HepG2 (cell line): Measurements from ENCODE around the gene RPL36AL. TPM values are rescaled to one million over a fixed set of nuclear protein-coding genes. Genes with fewer than 3 reads are reported as not detected.
A peak's percentile ranks its signal among the peaks of the same experiment; 100 is the strongest.

Experiments used
- CBFB ChIP-seq: sonication (generic); formaldehyde crosslinking; IDR thresholded peaks from 2 replicates; pipeline ENCODE4 v1.4.0; 2020; ENCODE audit warnings: missing genetic modification reagents
- CHCHD3 ChIP-seq: sonication (generic); formaldehyde crosslinking; IDR thresholded peaks from 2 replicates; pipeline ENCODE4 v1.8.0; 2022; ENCODE audit warnings: mild to moderate bottlenecking, missing genetic modification reagents, moderate library complexity
- FOSL1 ChIP-seq: sonication (generic); formaldehyde crosslinking; IDR thresholded peaks from 2 replicates; pipeline ENCODE4 v1.9.0; 2021; ENCODE audit warnings: missing genetic modification reagents, borderline replicate concordance
- HDAC6 ChIP-seq: fragments of 200-600 bp; sonication (generic); IDR thresholded peaks from 2 replicates; pipeline ENCODE4 v1.7.0; 2017; ENCODE audit warnings: mild to moderate bottlenecking, antibody characterized with exemption, low read length, low read depth
- HOXD1 ChIP-seq: sonication (generic); formaldehyde crosslinking; IDR thresholded peaks from 2 replicates; pipeline ENCODE4 v1.5.0; 2020; ENCODE audit warnings: missing genetic modification reagents
- KAT2B ChIP-seq: fragments of 150-350 bp; IDR thresholded peaks from 2 replicates; pipeline ENCODE4 v1.6.1; 2014; ENCODE audit warnings: low read depth, low read length, borderline replicate concordance
- KAT8 ChIP-seq: IDR thresholded peaks from 2 replicates; pipeline ENCODE4 v1.6.1; 2016; ENCODE audit warnings: missing genetic modification reagents, missing compliant biosample characterization
- KDM1A ChIP-seq: IDR thresholded peaks from 2 replicates; pipeline ENCODE4 v1.6.1; 2016; ENCODE audit warnings: missing compliant biosample characterization
- KLF11 ChIP-seq: IDR thresholded peaks from 2 replicates; pipeline ENCODE4 v1.6.1; 2016; ENCODE audit warnings: missing compliant biosample characterization
- KLF9 ChIP-seq: IDR thresholded peaks from 2 replicates; pipeline ENCODE4 v1.6.1; 2016; ENCODE audit warnings: low read depth
- MAFK ChIP-seq, 2 experiments: IDR thresholded peaks in 1 of 2; conservative IDR thresholded peaks in 1 of 2; 2 replicates each; pipeline ENCODE4 v1.6.1; 2011; ENCODE audit warnings: improper control_type of control experiment in 2 of 2, low read length in 2 of 2
- MLLT10 ChIP-seq: sonication (generic); formaldehyde crosslinking; IDR thresholded peaks from 2 replicates; pipeline ENCODE4 v1.4.0; 2020; ENCODE audit warnings: missing genetic modification reagents
- NCOA1 ChIP-seq: sonication (generic); formaldehyde crosslinking; IDR thresholded peaks from 2 replicates; pipeline ENCODE4 v1.9.0; 2021; ENCODE audit warnings: missing genetic modification reagents
- NR2F2 ChIP-seq: IDR thresholded peaks from 2 replicates; pipeline ENCODE4 v1.6.1; 2012; ENCODE audit warnings: low read depth, inconsistent platforms, borderline replicate concordance
- RCOR2 ChIP-seq: IDR thresholded peaks from 2 replicates; pipeline ENCODE4 v1.6.1; 2016; ENCODE audit warnings: missing biosample characterization, missing genetic modification reagents
- SMAD3 ChIP-seq: sonication (generic); formaldehyde crosslinking; IDR thresholded peaks from 2 replicates; pipeline ENCODE4 v1.4.0; 2020; ENCODE audit warnings: missing genetic modification reagents
- ZFP82 ChIP-seq: sonication (generic); formaldehyde crosslinking; IDR thresholded peaks from 2 replicates; pipeline ENCODE4 v1.5.1; 2020; ENCODE audit warnings: mild to moderate bottlenecking, missing genetic modification reagents, borderline replicate concordance
- ZKSCAN1 ChIP-seq: fragments of 150-350 bp; IDR thresholded peaks from 2 replicates; pipeline ENCODE4 v1.6.1; 2014; ENCODE audit warnings: low read length
- ZMYM2 ChIP-seq: sonication (generic); formaldehyde crosslinking; IDR thresholded peaks from 2 replicates; pipeline ENCODE4 v1.8.0; 2022; ENCODE audit warnings: mild to moderate bottlenecking, missing genetic modification reagents
- ZNF234 ChIP-seq: sonication (generic); formaldehyde crosslinking; conservative IDR thresholded peaks from 2 replicates; pipeline ENCODE4 v1.5.1; 2020; ENCODE audit warnings: mild to moderate bottlenecking, missing genetic modification reagents
- ZNF263 ChIP-seq: sonication (generic); formaldehyde crosslinking; IDR thresholded peaks from 2 replicates; pipeline ENCODE4 v1.4.0; 2020; ENCODE audit warnings: missing genetic modification reagents
- ZNF326 ChIP-seq: sonication (generic); formaldehyde crosslinking; IDR thresholded peaks from 2 replicates; pipeline ENCODE4 v1.4.0; 2020; ENCODE audit warnings: missing genetic modification reagents, borderline replicate concordance
- ZNF432 ChIP-seq: sonication (generic); formaldehyde crosslinking; IDR thresholded peaks from 2 replicates; pipeline ENCODE4 v1.5.0; 2020; ENCODE audit warnings: missing genetic modification reagents, mild to moderate bottlenecking, borderline replicate concordance
- ZNF496 ChIP-seq: sonication (generic); formaldehyde crosslinking; IDR thresholded peaks from 2 replicates; pipeline ENCODE4 v1.8.1; 2023; ENCODE audit warnings: mild to moderate bottlenecking, moderate library complexity, missing genetic modification reagents; ENCODE audit not compliant: insufficient replicate concordance
- ZNF747 ChIP-seq: sonication (generic); formaldehyde crosslinking; IDR thresholded peaks from 2 replicates; pipeline ENCODE4 v1.8.1; 2023; ENCODE audit warnings: missing genetic modification reagents, mild to moderate bottlenecking, borderline replicate concordance
- ZZZ3 ChIP-seq: sonication (generic); formaldehyde crosslinking; IDR thresholded peaks from 2 replicates; pipeline ENCODE4 v1.4.0; 2020; ENCODE audit warnings: missing genetic modification reagents, mild to moderate bottlenecking, borderline replicate concordance
- polyA plus RNA-seq, 8 experiments: library from polyadenylated mRNA; depleted of rRNA in 3 of 8; stranded (reverse) in 7 of 8; unstranded in 1 of 8; fragments of >200 nt; fragmentation: Illumina TruSeq in 4 of 8; extraction: Trizol in 4 of 8; gene quantifications; 2 replicates each; pipeline versions ENCODE4 v1.2.1 to v1.2.3, GENCODE V29; 2011 to 2016; ENCODE audit warnings: low read depth in 4 of 8, missing spikeins in 1 of 8, mixed read lengths in 1 of 8; ENCODE audit not compliant: insufficient read depth in 1 of 8
- total RNA-seq, 5 experiments: library from RNA; depleted of rRNA; stranded (reverse); fragments of >200 nt; fragmentation: Illumina TruSeq; extraction: Trizol; gene quantifications; 2 replicates each; pipeline ENCODE4 v1.2.3, GENCODE V29; 2016; ENCODE audit warnings: low read depth in 1 of 5
- TF ChIP-seq, protein P1 (sequence below): IDR thresholded peaks from 2 replicates; pipeline ENCODE4 v1.6.1; 2018; ENCODE audit warnings: missing genetic modification reagents, mild to moderate bottlenecking, missing compliant biosample characterization
- TF ChIP-seq, protein P2 (sequence below): IDR thresholded peaks from 2 replicates; pipeline ENCODE4 v1.6.1; 2016; ENCODE audit warnings: control low read depth
- TF ChIP-seq, protein P3 (sequence below): sonication (generic); formaldehyde crosslinking; IDR thresholded peaks from 2 replicates; pipeline ENCODE4 v1.4.0; 2020; ENCODE audit warnings: missing genetic modification reagents

The RPL36AL gene
- total and polyA plus RNA-seq, 2 of the 13 experiments (the other 11 are each of a cell fraction or from before 2014, with no cell fraction given), result 90.0 to 294 TPM

DNA sequence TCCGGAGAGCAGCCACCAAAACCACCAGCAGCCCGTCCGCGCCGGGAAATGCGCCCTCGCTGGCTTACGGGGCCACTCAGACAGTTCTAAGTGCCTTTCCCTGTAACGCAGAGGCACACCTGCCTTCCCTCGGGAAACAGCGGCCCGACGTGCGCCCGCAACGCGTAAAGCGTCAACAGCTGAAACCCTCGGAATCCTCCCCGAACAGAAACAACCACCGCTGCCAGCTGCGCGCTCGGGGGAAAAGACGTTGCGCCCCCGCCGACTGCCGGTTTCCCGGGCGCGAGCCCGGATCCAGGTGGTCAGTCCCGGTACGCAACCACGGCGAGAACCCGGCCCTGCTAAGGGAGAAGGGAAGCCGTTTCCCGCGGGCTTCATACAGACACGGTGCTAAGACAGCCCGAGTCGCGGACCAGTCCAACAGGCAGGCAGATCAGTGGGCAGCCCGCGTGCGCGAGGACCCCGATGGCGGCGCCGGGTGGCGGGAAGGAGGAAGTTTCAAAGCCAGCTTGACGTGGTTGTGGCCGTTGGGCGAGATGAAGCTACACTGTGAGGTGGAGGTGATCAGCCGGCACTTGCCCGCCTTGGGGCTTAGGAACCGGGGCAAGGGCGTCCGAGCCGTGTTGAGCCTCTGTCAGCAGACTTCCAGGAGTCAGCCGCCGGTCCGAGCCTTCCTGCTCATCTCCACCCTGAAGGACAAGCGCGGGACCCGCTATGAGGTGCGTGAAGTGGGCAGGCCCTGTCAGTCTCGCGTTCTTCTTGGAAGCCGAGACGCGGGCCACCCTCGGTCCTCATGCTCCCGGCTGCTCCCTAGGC lies 21.7 kb downstream of the RPL36AL start, which contains the start of gene LRR1 (continued):
- TF ChIP-seq, protein P1, sequence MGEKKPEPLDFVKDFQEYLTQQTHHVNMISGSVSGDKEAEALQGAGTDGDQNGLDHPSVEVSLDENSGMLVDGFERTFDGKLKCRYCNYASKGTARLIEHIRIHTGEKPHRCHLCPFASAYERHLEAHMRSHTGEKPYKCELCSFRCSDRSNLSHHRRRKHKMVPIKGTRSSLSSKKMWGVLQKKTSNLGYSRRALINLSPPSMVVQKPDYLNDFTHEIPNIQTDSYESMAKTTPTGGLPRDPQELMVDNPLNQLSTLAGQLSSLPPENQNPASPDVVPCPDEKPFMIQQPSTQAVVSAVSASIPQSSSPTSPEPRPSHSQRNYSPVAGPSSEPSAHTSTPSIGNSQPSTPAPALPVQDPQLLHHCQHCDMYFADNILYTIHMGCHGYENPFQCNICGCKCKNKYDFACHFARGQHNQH, result peak; percentile 63; the same call in 1 of the 2 replicates
- TF ChIP-seq ZNF234 (CRISPR knock-in tag) (peak; percentile 74; the same call in 1 of the 2 replicates), KAT2B (no peak), ZNF496 (CRISPR knock-in tag) (no peak), ZNF747 (CRISPR knock-in tag) (no peak), HDAC6 (no peak; the same call in 1 of the 2 replicates), ZFP82 (CRISPR knock-in tag) (no peak; the same call in 1 of the 2 replicates), ZKSCAN1 (no peak), NCOA1 (peak; percentile 84; the same call in 1 of the 2 replicates), ZZZ3 (CRISPR knock-in tag) (no peak), MAFK (conservative IDR thresholded peaks at IDR 0.05 in 1 of 2, IDR thresholded peaks at IDR 0.05 in 1 of 2; ENCODE audit: low read length in 2 of 2) (no peak), KAT8 (CRISPR knock-in tag) (peak; percentile 88), CHCHD3 (peak; percentile 74; the same call in 1 of the 2 replicates), FOSL1 (no peak), ZNF263 (peak; percentile 71), ZNF432 (CRISPR knock-in tag) (no peak), KLF11 (CRISPR knock-in tag) (peak; percentile 85), SMAD3 (peak; percentile 74), ZNF326 (no peak), RCOR2 (CRISPR knock-in tag) (no peak), CBFB (peak; percentile 78), MLLT10 (no peak), KDM1A (CRISPR knock-in tag) (no peak), NR2F2 (no peak; the same call in 1 of the 2 replicates), HOXD1 (CRISPR knock-in tag) (peak; percentile 45; the same call in 1 of the 2 replicates), KLF9 (no peak), ZMYM2 (CRISPR knock-in tag) (peak; percentile 98)
- TF ChIP-seq, protein P2, sequence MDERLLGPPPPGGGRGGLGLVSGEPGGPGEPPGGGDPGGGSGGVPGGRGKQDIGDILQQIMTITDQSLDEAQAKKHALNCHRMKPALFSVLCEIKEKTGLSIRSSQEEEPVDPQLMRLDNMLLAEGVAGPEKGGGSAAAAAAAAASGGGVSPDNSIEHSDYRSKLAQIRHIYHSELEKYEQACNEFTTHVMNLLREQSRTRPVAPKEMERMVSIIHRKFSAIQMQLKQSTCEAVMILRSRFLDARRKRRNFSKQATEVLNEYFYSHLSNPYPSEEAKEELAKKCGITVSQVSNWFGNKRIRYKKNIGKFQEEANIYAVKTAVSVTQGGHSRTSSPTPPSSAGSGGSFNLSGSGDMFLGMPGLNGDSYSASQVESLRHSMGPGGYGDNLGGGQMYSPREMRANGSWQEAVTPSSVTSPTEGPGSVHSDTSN (CRISPR knock-in tag), result 0 out of 2 replicates have a peak, but pooled peaks have one; percentile 8
- TF ChIP-seq, protein P3, sequence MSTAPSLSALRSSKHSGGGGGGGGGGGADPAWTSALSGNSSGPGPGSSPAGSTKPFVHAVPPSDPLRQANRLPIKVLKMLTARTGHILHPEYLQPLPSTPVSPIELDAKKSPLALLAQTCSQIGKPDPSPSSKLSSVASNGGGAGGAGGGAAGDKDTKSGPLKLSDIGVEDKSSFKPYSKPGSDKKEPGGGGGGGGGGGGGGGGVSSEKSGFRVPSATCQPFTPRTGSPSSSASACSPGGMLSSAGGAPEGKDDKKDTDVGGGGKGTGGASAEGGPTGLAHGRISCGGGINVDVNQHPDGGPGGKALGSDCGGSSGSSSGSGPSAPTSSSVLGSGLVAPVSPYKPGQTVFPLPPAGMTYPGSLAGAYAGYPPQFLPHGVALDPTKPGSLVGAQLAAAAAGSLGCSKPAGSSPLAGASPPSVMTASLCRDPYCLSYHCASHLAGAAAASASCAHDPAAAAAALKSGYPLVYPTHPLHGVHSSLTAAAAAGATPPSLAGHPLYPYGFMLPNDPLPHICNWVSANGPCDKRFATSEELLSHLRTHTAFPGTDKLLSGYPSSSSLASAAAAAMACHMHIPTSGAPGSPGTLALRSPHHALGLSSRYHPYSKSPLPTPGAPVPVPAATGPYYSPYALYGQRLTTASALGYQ (CRISPR knock-in tag), result 0 out of 2 replicates have a peak, but pooled peaks have one; percentile 29
